Measurements from ENCODE around the gene CD8B2.
"Not testable (repeated sequence)": the region's sequence is repeated elsewhere in the genome, so short reads cannot be mapped to it uniquely, and the experiment has no call there.

CD8B2 gene

DNA sequence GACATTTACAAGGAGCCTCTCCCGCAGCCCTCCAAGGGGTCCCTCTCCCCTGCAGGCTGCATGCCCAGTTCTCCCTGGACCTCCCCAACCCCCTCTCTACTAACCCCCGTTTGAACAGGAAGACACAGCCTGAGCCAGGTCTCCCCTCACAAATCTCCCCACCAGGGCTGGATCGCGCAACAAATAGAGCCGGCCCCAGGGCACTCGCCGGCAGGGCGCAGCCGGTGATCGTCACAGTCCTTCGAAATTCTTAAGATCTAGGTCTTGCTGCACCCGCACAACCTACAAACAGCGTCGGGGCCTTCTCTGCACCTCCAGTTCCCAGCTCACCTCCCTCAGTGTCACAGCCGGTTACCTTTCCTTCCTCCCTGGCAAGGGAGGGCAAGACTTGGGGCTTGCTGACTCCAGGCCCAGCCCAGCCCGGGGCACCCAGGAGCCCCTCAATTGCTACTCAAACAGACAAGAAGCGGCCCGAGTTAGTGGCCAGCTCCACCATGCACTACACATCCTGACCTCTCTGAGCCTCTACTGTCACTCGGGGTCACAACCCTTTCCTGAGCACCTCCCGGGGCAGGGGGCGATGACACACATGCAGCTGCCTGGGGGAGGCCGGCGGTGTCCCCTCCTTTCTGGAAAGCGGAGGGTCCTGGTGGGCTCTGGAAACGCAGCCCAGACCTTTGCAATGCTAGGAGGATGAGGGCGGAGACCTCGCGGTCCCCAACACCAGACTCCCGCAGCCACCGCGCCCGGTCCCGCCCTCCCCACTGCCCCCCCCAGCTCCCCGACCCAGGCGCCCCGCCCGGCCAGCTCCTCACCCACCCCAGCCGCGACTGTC, at the start of gene CD8B2:
TSS of gene CD8B2 (plus strand) at position 814 of the 835 bp plus-strand sequence. CDS start 63 bp downstream, outside the sequence.
- DNase-seq: not testable (repeated sequence)

DNA sequence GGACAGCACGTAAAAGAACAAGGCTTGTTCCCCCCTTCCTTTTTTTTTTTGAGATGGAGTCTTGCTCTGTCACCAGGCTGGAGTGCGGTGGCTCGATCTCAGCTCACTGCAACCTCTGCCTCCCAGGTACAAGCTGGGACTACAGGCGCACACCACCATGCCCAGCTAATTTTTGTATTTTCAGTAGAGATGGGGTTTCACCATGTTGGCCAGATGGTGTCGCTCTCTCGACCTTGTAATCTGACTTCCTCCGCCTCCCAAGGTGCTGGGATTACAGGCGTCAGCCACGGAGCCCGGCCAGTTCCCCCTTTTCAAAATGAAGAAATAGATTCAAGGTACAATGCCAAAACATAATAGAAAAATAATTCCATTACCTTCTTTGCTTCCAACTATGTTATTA, 25.3 kb upstream of the CD8B2 start:
- DNase-seq: not testable (repeated sequence)

DNA sequence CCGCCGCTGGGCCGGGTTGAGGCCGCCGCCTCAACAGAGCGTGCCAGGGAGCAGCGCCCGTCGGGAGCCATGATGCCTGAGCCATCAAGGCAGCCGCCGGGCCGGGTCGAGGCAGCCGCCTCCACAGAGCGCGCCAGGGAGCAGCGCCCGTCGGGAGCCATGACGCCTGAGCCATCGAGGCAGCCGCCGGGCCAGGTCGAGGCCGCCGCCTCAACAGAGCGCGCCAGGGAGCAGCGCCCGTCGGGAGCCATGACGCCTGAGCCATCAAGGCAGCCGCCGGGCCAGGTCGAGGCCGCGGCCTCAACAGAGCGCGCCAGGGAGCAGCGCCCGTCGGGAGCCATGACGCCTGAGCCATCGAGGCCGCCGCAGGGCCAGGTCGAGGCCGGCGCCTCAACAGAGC, 19.6 kb upstream of the CD8B2 start:
- not testable (repeated sequence) for DNase-seq

DNA sequence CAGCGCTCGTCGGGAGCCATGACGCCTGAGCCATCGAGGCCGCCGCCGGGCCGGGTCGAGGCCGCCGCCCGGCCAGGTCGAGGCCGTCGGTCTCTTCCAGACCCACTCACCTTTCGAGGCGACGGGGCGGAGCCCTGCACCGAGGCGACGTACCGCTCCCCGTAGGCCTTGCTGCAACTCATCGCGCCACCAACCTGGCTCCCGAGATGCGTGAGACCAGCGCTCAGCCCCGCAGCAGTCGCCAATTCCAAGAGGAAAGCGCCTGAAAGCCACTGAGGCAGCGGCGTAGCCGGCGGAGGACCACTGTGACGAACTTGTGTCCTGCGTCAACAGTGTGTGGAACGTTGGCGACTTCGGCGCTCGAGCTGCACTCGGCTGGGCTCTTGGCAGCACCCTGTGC, 19.1 kb upstream of the CD8B2 start, which contains the start of gene RGPD3:
TSS of gene RGPD3 (minus strand) at position 307 of the 400 bp plus-strand sequence. CDS start at position 182, 125 bp downstream.
- DNase-seq: not testable (repeated sequence)

DNA sequence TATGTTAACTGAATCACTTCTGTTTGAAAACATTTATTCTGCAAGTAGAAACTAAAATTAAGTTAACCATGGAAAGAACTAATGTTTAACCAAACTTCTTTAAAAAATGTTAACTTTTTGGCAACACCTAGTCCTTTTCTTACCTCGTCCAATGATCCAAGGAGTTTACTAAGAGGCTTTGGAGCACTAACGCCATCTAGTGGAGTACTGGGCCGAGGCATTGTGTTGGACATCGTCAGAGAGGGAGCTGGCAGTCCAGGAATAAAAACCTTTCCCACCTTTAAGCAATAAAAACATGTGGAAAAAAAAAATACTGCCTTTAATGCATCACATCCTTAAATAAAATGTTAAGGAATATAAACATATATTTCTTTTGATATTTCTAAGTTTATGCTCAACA, 16.5 kb upstream of the CD8B2 start:
- DNase-seq: not testable (repeated sequence)

DNA sequence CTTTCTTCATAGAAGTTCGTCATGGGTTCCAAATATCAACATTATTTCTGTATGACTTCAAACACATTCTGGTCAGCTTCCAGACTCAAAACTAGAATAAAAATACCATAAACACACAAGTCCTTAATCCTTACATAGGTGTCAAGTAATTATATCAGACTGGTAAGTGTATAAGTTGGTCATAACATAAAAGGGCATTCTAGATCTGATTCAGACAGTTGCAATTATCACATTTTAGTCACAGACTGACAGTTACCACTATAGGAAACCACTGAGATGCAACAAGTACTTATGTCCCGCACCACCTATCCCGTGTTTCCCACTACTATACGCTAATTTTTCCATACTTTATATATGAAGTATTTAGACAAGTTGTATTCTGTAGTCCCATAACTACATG, 9.5 kb upstream of the CD8B2 start:
- not testable (repeated sequence) for DNase-seq

DNA sequence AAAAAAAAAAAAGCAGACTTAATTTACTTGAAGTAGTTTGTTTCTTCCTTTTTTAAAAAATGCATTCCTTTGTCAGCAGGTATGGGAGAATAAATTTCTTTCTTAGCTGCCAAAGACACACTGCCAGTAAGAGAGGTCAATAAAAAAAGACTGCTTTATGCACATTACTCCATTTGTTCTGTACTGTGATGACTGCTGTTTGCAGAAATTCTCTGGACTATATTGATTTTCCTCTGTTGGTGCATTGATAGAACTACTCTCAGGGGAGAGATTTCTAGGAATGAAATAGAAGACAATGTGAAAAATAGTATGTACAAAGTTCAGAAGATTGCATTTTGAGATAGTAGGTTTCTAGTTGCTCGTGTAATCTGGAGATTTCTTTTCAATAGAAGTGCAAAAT, 7.6 kb upstream of the CD8B2 start:
- DNase-seq: not testable (repeated sequence)

DNA sequence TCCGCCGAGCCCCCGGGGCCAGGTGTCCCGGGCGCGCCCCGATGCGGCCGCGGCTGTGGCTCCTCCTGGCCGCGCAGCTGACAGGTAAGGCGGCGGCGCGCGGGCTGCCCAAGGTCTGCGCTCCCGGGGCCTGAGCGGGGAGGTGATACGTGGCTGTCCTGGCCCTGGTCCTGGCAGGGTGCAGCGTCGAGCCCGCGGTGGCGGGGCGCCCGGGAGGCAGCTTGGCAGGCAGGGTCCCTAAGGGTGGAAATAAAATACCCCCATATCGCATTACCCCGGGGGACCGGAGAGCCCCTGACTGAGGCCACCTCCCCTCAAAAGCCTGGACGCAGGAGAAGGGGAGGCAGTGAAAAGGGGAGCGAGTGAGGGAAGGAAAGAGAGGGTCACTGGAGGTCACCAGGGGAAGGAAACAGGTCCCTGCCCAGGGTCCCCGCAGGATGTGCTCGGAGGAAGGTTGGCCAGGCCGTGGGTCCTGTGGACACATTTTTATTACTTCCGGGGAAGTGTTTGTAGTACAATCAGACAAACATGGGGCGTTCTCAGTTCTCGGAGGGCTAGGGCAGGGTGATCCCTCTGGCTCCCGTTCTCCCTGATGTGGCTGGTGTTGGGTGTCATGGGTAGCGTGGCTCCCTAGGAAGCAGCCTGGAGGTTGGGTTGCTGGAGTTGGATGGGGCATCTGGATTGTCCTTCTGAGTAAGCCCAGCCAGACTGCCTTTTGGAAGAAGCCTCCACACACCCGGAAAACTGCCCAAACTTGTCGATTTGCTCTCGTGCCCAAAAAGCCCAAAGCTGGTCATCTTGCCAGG, 425 bp downstream of the CD8B2 start:
- DNase-seq: not testable (repeated sequence)

DNA sequence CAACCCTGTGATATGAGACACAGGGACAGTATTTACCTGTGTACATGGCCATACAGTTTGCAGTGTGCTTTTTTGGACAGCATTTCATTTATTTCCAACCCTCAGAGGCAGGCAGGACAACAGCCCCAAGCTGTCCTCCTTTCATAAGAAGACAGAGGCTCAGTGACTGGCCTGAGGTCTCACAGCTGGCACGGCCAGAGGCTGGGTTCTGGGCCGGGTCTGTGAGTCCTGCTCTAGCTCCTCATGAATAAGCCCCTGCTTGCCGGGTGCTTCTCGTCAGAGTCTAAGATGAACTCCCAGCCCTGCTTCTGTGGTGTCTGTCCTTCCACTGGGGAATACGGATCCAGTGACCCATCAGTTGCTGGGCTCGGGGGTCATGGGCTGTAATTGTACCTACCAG, 2.5 kb downstream of the CD8B2 start:
- DNase-seq: not testable (repeated sequence)

DNA sequence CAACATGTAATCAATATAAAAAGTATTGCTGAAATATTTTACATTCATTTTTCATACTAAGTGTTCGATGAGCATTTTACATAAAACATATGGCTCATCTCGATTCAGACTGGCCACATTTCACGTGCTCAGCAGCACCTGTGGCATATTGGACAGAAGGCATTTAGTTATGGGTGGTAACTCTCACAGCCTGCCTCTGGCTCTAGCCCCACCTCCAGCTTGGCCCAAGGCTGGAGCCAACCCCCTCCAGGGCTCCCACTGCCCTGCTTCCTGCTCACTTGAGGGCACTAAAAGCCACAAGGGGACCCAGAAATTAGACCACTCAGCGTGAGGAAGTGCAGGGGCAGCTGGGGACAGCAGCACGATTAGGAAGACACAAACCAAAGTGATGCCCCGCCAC, 5.2 kb downstream of the CD8B2 start:
- DNase-seq: not testable (repeated sequence)

DNA sequence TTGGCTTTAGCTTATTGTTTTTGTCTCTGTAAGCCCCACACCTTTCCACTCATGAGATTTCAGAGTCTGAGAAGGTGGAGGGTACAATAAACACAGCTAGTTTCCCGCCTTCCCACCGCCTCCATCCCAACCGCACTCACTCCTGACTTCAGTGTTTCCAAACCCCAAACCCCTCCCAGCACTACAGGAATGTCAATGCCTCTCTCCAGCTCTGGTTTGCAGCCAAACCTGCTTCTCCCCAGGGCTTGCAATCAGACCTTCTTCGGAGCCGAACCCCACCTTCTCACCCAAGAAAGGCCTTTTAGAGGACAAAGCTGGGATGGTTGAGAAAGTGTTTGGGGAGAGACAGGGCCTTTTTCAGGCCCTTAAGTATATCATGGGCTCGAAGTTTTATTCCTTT, 5.7 kb downstream of the CD8B2 start:
- not testable (repeated sequence) for DNase-seq

DNA sequence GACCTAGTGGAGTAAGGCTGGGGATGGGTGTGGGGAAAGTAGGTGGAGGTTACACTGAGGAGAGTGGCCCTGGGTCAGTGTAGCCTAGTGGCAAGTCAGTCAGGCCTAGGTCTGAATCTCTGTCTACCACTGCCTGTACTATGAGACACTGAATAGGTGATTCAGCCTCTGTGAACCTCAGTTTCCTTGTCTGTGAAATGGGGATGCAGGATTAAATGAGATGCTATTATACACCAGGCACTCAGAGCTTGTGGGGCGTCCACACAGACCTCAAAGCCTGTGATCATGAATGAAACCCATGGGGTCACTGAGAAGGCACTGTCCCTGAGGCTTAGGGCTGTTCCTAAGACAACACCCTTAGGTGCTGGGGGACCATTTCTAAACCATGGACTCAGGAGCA, 11.4 kb downstream of the CD8B2 start:
- not testable (repeated sequence) for DNase-seq

DNA sequence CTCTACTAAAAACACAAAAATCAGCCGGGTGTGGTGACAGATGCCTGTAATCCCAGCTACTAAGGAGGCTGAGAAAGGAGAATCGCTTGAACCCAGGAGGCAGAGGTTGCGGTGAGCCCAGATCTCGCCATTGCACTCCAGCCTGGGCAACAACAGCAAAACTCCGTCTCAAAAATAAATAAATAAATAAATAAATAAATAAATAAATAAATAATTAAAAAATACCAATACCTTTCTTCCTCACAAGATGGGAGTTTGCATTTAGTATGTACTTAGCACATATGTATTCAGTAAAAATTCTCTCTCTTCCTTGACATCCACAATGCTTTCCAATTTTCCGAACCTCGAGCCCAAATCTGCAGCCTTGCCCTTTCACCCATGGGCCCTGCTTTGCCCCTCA, 13.2 kb downstream of the CD8B2 start:
- not testable (repeated sequence) for DNase-seq

DNA sequence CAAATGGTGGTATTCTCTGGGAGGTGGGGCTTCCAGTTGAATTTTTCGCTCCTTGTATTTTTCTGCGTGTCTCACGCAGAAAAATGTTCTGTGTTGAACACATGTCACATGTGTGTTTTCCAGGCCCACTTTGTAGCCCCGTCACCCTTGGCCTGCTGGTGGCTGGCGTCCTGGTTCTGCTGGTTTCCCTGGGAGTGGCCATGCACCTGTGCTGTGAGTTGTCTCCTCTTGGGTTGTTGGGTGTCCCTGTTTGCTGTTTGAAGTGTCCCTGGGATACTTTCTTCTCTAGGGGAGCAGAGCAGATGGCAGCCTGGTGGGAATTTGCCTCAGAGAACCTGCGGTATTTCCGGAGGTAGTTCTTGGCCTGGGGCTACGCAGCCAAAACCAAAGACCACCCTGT, 15.2 kb downstream of the CD8B2 start:
- DNase-seq: not testable (repeated sequence)

DNA sequence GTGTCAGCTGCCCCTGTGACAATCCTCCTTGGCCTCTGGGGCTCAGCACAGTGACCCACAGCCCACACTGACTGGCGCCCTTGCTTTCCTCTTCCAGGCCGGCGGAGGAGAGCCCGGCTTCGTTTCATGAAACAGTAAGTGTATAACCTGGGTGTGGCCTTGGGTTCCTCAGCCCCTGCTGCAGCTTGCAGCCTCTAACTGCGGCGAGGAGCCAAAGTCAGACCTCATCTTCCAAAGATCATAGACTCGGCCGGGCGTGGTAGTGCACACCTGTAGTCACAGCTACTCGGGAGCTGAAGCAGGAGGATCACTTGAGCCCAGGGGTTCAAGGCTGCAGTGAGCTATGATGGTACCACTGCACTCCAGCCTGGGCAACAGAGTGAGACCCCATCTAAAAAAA, 17.0 kb downstream of the CD8B2 start:
- not testable (repeated sequence) for DNase-seq

DNA sequence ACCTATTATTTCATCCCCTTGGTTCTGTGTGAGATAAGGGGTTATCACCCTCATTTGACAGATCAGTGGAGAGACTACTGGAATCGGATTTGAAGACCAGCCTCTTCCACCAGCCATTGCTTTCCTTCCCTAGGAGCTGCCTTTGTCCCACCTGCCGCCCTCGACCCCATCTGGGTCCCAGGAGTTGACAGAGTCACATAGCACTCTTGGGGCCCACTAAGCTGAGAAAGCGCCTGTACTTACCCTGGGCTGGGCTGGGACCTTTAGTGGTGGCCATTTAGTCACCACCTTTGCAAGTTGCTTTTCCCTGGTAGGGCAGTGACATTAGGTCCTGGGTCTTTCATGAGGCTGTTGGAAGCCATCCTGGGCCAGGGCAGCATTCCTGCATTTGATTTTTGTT, 17.6 kb downstream of the CD8B2 start:
- DNase-seq: not testable (repeated sequence)

DNA sequence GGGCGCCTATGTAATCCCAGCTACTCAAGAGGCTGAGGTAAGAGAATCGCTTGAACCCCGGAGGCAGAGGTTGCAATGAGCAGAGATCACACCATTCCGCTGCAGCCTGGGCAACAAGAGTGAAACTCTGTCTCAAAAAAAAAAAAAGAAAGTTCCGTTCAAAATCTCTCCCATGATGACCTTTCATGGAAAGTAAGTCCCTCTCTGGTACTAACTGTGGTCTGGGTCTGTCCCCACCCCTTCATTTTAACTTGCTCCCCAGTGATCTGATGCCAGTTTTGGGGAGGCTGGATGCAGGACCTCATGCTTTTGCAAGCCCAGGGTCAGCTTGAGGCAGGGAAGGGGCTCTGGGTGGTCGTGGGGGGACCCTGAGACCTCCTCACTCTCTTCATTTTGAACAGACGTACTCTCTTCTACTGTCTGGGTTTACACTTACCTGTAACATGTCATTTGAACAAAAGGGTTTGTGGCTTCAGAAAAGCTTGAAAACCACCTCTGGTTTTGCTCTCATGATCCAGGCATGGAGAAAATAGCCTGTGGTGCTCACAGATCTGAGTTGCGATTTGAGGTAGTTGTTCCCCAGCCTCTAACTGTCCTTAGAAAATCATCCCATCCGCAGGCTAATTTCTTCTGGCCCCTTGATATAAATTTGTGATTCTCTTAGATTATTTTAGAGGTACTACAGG, 19.0 kb downstream of the CD8B2 start:
- DNase-seq: not testable (repeated sequence)

DNA sequence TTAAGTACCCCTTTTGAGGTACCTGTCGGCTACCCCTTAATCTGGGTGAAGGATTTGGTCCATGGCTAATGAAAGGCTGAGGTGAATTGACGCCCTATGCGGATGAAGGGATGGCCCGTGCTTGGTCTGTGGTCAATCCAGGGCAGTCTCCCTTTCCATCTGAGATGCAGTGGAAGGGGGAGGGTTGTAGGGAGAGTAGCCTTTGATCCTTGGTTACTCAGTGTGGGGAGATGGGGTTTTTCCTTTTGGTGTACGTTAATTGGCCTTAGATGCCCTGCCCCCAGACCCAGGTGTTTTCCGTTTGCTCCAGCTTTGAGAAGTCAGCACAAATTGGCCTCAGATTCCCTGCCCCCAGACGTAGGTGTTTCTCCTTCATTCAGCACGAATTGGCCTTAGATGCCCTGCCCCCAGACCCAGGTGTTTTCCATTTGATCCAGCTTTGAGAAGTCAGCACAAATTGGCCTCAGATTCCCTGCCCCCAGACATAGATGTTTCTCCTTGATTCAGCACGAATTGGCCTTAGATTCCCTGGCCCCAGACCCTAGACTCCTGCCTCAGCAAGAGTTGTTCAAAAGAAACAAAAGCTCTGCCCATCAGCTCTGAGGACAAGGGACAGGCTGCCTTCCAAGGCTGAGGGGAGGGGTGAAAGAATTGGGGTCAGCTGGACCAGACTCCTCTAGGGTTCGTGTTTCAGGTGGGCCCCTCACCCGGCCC, 21.7 kb downstream of the CD8B2 start:
- not testable (repeated sequence) for DNase-seq

DNA sequence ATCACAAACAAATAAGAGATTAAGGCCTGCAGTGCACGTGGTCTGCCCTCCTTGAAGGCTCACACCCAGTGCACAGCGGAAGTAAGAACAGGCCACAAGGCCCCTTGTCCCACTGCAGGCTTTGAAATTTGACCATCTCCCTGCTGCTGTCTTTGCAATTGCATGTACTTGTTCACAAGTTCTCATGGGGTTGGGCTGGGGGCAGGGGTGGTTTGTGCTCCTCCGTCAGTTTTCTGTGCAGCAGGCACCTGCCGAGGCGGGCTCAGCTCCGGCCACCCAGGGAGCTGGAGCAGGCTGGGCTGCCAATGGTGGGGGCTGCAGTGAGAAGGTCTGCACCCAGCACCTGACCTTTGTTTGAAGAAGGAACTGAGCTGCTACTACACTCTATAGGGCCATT, 22.2 kb downstream of the CD8B2 start:
- not testable (repeated sequence) for DNase-seq

DNA sequence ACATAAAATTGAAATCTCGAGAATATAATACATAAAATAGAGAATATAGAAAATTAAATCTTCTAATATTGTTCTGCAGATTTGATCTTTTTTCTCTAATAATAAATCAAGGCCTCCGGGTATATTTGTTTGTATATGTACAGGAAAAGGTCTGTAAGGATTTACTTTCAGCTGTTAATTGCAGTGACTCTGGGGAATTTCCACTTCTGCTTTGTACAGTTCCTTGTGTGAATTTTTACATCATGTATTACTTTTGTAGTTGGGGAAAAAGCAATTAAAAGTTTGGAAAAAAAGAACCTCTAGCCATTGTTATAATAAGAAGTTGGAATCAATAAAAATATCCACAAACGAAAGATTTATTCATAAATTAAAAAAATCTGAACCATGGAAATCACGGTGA, 23.6 kb downstream of the CD8B2 start:
- DNase-seq: not testable (repeated sequence)

DNA sequence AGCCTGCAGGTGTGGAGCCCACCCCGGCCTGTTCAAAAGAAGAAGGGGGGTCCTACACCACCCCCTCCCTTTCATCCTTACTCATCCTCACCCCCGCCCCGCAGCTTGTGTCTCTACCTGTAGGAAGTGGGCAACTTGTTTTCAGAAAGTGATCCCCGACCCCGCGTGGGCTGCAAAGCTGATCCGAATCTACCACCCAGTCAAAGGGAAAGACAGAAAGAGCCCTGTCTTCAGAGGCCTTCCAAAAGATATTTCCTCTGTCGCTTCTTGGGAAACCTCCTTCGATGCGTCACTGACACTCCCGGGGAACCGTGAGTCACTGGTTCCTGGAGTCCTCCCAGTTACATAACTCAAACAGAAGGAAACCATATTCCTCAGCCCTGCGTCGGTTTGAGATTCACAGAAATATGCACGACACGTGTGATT, 24.3 kb downstream of the CD8B2 start:
- not testable (repeated sequence) for DNase-seq

DNA sequence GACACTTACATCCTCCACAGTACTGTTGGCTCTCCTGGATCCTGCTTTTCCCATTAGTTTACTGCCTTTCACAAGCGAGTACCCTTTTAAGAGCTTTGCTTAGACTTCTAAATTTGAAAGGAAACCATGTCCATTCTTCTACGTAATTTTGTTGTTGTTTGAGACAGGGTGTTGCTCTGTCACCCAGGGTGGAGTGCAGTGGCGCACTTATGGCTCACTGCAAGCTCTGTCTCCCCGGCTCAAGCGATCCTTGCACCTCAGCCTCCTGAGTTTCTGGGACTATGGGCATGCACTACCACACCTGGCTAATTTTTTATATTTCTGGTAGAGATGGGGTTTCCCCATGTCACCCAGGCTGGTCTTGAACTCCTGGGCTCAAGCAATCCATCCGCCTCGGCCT, 24.8 kb downstream of the CD8B2 start:
- DNase-seq: not testable (repeated sequence)

Measured in COR-L47 (cell line).